Stimulated activated CD4-positive, alpha-beta T cell treated with anti-CD3 and anti-CD28 coated beads, Interleukin-1b, Interleukin-23, amount 100 ng/mL, for 1 hour (primary cell): Measurements from ENCODE around the gene SCNN1B.
"Not testable (repeated sequence)": the region's sequence is repeated elsewhere in the genome, so short reads cannot be mapped to it uniquely, and the experiment has no call there.

Experiments
- DNase-seq, 2 donors: peaks; one replicate each; pipeline ENCODE4 v3.0.0-alpha.2; 2020; ENCODE audit warnings: low read depth in 2 of 2

Gene SCNN1B

GRCh38 chr16:23302045-23302956 is at the start of gene SCNN1B:
SCNN1B (plus strand) TSS chr16:23302302; CDS start chr16:23348600, 46,298 bp downstream.
- DNase-seq = no peak

GRCh38 chr16:23252310-23252709 is 49.8 kb upstream of the SCNN1B start:
- no peak for DNase-seq

- not testable (repeated sequence) for DNase-seq
Measured at GRCh38 chr16:23253650-23254049, 48.5 kb upstream of the SCNN1B start.

- DNase-seq = no peak
Measured at GRCh38 chr16:23254338-23254737, 47.8 kb upstream of the SCNN1B start.

GRCh38 chr16:23255000-23255399 is 47.1 kb upstream of the SCNN1B start:
- no peak for DNase-seq

- no peak for DNase-seq
Measured at GRCh38 chr16:23256440-23256839, 45.7 kb upstream of the SCNN1B start.

- no peak for DNase-seq
Measured at GRCh38 chr16:23257682-23258081, 44.4 kb upstream of the SCNN1B start.

GRCh38 chr16:23258919-23259237 is 43.2 kb upstream of the SCNN1B start:
- no peak for DNase-seq

DNA sequence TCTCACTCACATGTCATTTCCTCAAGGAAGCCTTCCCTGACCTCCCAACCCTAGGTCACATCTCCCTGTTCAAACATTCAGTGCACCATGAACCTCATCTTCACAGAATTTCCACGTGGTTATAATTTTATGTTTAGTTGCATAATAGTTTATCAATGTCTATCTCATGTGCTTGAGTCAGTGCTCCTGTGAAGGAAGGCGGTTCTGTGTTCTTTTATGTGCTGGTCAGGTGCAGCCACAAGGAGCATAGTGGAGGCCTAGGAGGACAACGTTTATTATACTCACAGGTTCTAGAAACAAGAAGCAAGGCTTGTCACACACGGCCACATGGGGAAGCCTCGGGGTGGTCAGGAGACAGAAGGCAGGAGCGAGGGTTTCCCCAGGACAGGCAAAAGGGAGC is 34.5 kb upstream of the SCNN1B start:
- DNase-seq = no peak

- no peak for DNase-seq
Measured at GRCh38 chr16:23268561-23268960, 33.5 kb upstream of the SCNN1B start.

DNA sequence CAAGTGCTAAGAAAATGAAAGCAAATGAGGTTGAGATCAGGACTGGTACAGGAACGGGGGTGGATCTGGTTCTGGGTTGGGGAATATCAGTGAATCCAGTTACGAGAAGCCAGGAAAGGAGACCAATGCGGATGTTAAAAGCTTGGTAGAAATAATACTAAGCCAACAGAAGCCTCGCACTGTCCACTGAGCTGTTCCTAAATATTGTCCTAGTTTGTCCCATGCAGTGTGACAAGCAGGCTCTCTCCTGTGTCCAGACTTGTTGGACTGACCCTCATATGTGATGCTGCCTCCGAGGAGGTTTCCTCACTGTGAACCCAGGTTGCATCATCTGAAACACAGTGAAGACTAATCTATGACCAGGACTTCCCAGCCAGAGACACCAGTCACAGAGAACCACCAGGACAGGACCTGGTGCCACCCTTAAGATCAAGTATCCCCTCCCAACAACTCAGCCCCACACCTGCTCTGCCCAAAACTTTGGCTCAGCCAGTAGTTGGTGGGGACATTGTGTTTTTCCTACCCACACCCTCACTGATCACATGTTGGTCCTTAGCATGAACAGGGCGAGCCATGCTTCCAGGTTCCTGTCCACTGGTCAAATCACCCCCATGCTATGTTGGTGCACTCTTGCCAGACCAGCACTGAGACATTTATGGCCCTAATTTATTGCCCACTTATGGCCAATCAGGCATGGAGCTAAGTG is 32.7 kb upstream of the SCNN1B start:
- DNase-seq = no peak

DNA sequence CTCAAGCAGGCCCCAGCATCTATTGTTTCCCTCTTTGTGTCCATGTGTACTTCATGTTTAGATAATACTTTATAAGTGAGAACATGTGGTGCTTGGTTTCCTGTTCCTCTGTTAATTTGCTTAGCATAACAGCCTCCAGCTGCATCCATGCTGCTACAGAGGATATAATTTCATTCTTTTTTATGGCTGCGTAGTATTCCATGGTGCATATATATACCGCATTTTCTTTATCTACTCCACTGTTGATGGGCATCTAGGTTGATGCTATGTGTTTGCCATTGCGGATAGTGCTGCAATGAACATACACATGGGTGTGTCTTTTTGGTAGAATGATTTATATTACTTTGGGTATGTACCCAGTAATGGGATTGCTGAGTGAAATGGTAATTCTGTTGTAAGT is 31.4 kb upstream of the SCNN1B start:
- no peak for DNase-seq

DNA sequence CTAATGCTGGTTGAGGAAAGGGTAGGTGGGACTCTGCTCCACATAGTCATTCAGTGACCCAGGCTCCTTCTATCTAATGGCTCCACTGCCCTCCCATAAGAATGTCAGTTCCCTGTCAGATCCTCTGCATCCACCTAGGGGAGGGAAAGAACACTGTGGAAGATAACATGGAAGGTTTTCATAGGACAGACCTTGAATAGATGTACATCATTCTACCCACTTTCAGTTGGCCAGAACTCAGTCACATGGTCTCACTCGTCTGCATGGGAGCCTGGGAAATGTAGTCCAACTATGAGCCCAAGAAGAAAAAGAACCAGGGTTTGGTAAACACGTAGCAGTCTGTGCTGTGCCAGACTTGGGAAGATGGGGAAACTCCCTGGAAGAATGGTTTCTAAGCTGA is 27.1 kb upstream of the SCNN1B start:
- DNase-seq = no peak

DNA sequence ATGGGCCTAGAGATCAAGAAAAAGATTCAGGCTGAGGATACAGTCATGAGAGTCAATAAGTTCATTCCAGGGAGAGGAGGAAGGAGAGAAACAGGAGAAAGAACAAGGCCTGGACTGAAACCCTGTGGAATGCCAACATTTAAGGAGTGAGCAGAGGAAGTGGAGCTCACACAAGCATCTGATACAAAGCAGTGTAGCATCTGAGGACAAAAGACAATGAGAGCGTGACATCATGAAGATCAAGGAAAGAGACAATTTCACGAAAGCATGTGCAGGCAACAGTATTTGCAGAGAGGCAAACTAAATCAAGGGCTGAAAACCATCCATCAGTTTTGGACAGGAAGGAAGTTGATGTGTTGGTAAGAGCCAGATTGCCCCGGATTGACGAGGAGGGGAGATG is 25.3 kb upstream of the SCNN1B start:
- DNase-seq = no peak

DNA sequence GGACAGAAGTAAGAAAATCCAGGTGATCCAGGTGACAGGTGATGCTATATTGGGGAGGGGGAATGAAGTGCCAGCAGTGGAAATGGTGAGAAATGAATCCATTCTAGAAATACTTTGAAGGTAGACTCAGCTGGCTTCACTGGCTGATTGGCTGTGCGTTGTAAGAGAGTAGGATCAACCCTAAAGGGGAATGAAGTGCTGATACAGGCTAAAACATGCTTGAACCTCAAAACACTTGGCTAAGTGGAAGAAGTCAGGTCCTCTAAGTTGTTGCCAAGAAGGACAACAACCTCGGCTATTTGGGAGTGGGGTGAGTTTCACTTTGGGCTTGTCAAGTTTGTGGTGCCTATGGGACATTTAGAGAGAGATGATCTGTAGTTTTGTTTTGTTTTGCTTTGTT is 24.1 kb upstream of the SCNN1B start:
- no peak for DNase-seq

- no peak for DNase-seq
Measured at GRCh38 chr16:23279721-23280153, 22.4 kb upstream of the SCNN1B start.

DNA sequence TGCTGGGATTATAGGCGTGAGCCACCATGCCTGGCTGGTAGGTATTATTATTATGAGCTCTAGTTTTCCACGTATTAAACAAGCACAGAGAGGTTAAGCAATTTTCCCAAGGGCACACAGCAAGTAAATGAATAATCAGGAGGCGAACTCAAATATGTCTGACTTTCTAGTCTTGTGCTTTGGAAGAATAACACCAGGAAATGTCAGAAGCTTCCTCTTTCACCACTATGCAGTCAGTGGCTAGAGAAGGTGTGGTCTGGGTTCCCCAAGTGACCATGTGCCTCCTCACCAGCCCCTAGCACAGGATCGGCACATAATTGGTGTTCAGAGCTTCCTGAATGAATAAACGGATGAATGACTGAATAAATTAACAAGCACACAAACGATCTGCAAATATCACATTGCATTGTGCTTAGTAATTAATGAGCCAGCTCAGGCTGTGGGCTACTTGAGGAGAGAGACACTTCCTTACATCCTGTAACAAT is 21.6 kb upstream of the SCNN1B start:
- no peak for DNase-seq

DNA sequence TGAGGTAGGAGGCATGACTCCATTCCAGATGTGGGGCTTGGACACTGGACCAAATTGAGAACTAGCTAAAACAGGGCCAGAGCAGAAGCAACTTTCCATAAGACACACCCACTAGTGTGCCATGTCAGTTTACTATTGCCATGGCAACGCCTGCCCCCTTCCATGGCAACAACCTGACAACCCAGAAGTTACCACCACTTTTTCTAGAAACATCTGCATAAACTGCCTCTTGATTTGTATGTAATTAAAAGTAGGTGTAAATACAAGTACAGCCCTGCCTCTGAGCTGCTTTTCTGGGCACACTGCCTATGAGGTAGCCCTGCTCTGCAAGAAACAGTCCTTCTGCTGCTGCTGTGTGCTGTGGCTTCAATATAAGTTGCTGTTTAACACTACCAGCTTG is 19.5 kb upstream of the SCNN1B start:
- DNase-seq = no peak

GRCh38 chr16:23283571-23283970 is 18.5 kb upstream of the SCNN1B start:
- DNase-seq = no peak

DNA sequence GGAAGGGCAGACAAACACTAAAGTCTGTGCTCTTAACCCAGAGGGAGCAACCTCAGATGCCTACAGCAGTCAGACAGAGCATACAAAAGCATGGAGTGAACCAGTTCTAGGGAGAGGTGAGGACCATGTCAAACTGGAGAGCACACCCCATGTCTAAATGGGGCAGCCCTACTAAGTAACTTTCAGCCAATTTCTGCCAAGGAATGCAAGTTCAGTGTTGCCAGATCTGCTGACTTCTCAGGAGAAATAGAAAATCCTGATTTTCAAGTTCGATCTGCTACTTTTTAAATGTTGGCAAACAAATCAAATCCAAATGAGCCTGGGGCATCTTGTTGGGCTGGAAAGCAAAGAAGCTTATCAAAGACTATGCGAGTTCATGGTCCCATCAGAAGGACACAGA is 17.5 kb upstream of the SCNN1B start:
- no peak for DNase-seq

DNA sequence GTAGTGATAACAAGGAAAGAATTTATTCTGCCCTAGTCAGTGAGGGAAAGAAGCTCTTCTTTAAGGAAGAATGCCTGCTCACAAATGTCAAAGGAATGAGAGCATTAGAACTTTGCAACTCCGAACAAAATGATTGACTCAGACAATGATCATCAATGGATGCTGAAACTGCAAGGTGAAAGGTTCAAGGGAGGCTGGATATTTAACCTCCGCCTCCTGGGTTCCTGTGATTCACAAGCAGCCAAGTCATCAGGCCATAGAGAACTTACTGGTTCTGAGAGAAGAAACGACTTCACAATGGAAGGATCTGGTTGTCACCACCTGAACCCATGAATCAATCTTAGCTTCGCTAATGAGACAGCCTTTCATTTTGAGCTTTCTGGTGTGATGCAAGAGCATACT is 16.0 kb upstream of the SCNN1B start:
- no peak for DNase-seq

- DNase-seq = no peak
Measured at GRCh38 chr16:23288209-23288608, 13.9 kb upstream of the SCNN1B start.
